Osteocyte (in vitro differentiated cells): ENCODE measurements around the gene CMTM7. TPM values are rescaled to one million over a fixed set of nuclear protein-coding genes. Genes with fewer than 3 reads are reported as not detected.

Experiments
- DNase-seq: peaks from one replicate; pipeline ENCODE4 v3.0.0; 2021; ENCODE audit warnings: mixed read lengths; ENCODE audit not compliant: unreplicated experiment; ENCODE audit errors: extremely low spot score
- H3K27ac Mint-ChIP-seq: one replicate; pipeline ENCODE4 v1.8.0; 2021; ENCODE audit warnings: mild to moderate bottlenecking, mixed read lengths; ENCODE audit not compliant: unreplicated experiment
- H3K27me3 Mint-ChIP-seq: one replicate; pipeline ENCODE4 v1.8.0; 2021; ENCODE audit warnings: mixed read lengths; ENCODE audit not compliant: unreplicated experiment
- H3K36me3 Mint-ChIP-seq: one replicate; pipeline ENCODE4 v1.8.0; 2021; ENCODE audit warnings: mixed read lengths; ENCODE audit not compliant: unreplicated experiment
- H3K4me1 Mint-ChIP-seq: one replicate; pipeline ENCODE4 v1.8.0; 2021; ENCODE audit warnings: mixed read lengths; ENCODE audit not compliant: unreplicated experiment
- H3K4me3 Mint-ChIP-seq: one replicate; pipeline ENCODE4 v1.8.0; 2021; ENCODE audit warnings: mild to moderate bottlenecking, moderate library complexity, mixed read lengths; ENCODE audit not compliant: unreplicated experiment
- H3K9me3 Mint-ChIP-seq: one replicate; pipeline ENCODE4 v1.8.0; 2021; ENCODE audit warnings: mixed read lengths; ENCODE audit not compliant: unreplicated experiment
- CTCF ChIP-seq: fragments of 200-600 bp; sonication (generic); IDR thresholded peaks from 2 replicates; pipeline ENCODE4 v1.5.0; 2021; ENCODE audit warnings: antibody characterized with exemption, mild to moderate bottlenecking, moderate library complexity
- total RNA-seq: library from RNA; stranded (reverse); gene quantifications from 2 replicates; pipeline ENCODE4 v1.2.1, GENCODE V29; 2021

CMTM7 gene
- total RNA-seq, 1 donor from 2014 or later, result 17.8 TPM

DNA sequence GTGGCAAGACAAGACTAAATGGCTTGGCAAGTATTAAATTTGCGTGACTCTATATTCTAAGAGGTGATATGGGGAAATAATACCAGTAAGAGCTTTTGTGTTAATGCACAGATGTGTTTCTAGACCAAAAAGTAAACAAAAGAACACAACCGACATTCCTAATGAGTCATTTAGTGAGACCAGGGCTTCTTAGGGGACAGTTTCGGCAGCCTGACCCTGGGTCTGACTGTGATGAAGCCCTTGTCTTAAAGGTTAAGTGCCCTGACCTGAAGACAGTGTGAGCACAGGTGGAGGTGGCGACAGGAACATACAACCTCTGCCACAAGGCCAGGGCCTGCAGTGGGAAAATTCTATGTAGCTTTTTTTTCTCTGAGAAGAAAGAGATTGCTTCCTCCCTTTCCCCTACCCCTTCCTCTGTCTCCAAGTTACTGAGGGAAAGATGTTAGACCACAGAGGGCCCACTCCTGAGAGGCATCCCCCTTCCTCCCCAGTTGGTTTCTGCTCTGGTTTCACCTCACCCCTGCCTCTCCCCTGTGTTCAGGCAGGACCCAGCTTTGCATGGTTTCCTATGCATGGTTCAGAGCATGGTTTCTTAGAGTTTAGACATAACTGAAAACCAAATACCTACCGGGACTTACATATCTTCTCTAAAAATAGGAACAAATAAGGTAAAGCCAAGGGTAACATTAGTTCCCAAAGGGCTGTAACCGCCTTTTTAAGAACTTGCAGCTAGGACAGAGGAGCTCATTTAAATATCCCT lies 24.8 kb upstream of the CMTM7 start:
- Mint-ChIP-seq H3K4me1 (peaks cover 5% of the 10 kb centered on the region), H3K4me3 (no peak overlapping the region), H3K9me3 (no peaks in the 10 kb centered on the region), H3K27ac (no peak overlapping the region), H3K36me3 (peaks cover 5% of the 10 kb centered on the region), H3K27me3 (no peaks in the 10 kb centered on the region)
- DNase-seq, result no peak
- no peak for TF ChIP-seq CTCF

DNA sequence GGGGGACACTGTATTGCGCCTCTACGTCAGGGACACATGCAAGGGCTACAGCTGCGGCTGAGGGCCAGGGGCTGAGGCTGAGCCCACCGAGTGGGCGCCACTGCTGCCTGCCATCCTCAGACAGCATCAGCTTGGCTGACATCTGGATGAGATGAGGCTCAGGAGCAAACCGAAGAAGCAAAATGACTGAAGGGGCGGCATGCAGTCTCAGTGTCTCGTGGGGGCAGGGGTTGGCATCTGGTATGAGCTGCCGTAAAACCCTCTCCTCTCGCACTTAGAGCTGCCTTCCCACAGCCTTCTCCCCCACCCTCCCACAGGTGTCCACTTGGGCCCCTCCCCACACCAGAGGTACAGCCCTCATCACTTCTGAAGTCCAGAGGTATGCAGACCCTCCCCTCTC lies 24.2 kb upstream of the CMTM7 start:
- H3K36me3 Mint-ChIP-seq, result peaks cover 5% of the 10 kb centered on the region
- no peak overlapping the region for H3K4me3 Mint-ChIP-seq
- H3K27ac Mint-ChIP-seq, result no peak overlapping the region
- no peak for DNase-seq
- peaks cover 5% of the 10 kb centered on the region for H3K4me1 Mint-ChIP-seq
- H3K9me3 Mint-ChIP-seq, result no peaks in the 10 kb centered on the region
- H3K27me3 Mint-ChIP-seq, result no peaks in the 10 kb centered on the region
- no peak for TF ChIP-seq CTCF

DNA sequence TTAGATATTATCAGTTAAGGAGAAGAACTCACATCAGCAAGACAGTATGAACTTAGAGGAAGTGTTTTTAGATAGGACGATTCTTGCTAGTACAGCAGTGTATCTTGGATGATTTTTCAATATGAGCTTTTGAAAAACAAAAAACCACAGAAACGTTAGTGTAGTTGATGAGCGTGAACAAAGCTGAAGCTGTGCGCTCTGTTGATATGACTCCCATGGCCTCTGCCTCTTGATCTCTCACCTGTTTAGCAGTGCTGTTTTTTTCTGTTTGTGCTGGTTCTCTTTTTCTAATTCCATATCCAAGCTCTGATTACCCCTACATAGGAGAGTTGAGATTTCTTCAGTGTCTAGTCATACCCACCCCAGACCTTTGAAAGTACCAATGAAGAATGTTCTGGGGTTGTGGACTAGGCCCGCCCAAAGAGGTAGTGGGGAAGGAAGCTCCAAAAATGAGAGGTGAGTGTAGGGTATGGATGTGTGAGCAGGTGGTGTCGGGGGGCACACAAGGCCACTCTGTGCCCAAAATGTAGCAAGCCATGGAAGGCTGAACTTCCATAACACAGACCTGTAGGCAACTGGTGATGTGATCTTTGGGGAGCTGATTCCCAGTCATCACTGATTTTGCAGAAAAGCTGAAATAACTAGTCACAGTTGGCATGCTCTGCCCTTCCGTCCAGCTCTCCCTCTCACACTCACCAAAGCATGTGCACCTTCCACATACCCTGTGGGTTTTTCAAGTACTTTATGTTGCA lies 20.0 kb upstream of the CMTM7 start:
- H3K4me3 Mint-ChIP-seq, result no peak overlapping the region
- H3K27me3 Mint-ChIP-seq, result no peaks in the 10 kb centered on the region

GRCh38 chr3:32372213-32372490 lies 19.5 kb upstream of the CMTM7 start:
- Mint-ChIP-seq H3K27ac (no peak overlapping the region), H3K4me1 (no peaks in the 10 kb centered on the region), H3K4me3 (no peak overlapping the region), H3K36me3 (peaks cover 2% of the 10 kb centered on the region), H3K9me3 (no peaks in the 10 kb centered on the region), H3K27me3 (no peaks in the 10 kb centered on the region)
- DNase-seq, result no peak
- no peak for TF ChIP-seq CTCF

More for the DNA sequence above, 20.0 kb upstream of the CMTM7 start:
- Mint-ChIP-seq H3K36me3 (peaks cover 2% of the 10 kb centered on the region), H3K9me3 (no peaks in the 10 kb centered on the region), H3K27ac (no peak overlapping the region), H3K4me1 (peaks cover under 1% of the 10 kb centered on the region)
- DNase-seq, result no peak
- no peak for TF ChIP-seq CTCF

DNA sequence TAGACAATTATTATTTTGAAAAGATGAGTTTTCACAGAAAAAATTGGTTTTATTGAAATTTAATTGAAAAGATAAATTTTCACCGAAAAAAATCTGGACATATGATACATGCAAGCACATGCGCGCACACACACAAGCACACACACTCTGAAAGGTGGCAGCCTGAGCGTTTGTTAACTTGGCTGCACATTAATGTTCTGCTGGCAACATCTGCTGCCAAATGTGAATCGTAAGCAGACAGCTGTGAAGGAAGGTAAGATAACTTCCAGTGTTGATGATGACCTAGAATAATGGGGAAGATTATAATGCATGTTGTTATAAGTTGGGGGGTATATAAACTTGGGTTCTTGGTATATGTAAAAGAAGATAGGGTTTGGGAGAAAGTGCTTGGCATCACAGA lies 18.4 kb upstream of the CMTM7 start:
- no peaks in the 10 kb centered on the region for H3K4me1 Mint-ChIP-seq
- H3K4me3 Mint-ChIP-seq, result no peak overlapping the region
- H3K27ac Mint-ChIP-seq, result no peak overlapping the region

More for the DNA sequence above, 18.4 kb upstream of the CMTM7 start:
- DNase-seq, result no peak
- Mint-ChIP-seq H3K27me3 (peaks cover 2% of the 10 kb centered on the region), H3K9me3 (no peaks in the 10 kb centered on the region), H3K36me3 (peaks cover 2% of the 10 kb centered on the region)
- no peak for TF ChIP-seq CTCF
